Suppressor macrophage treated with lipopolysaccharide for 1 hour (primary cell): ENCODE data around the gene UBE2F.
A peak's percentile ranks its signal among the peaks of the same experiment; 100 is the strongest.
"Not testable (repeated sequence)": the region's sequence is repeated elsewhere in the genome, so short reads cannot be mapped to it uniquely, and the experiment has no call there.

Source experiments
- DNase-seq, 3 donors: peaks; one replicate each; pipeline ENCODE4 v3.0.0-alpha.2; 2020 to 2022

UBE2F gene

DNA sequence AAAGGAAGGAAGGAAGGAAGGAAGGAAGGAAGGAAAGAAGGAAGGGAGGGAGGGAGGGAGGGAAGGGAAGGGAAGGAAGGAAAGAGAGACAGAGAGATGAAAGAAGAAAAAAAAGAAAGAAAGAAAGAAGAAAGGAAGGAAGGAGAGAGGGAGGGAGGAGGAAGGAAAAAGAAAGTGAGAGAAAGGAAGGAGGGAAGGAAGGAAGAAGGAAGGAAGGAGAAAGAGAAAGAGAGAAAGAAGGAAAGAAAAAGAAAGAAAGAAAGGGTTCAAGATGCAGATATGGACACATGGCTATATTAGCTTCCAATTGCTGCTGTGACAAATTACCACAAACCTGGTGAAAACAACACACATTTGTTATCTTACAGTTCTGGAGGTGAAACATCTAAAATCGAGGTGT, 20.4 kb upstream of the UBE2F start:
- no peak for DNase-seq

GRCh38 chr2:237951354-237951753, 15.5 kb upstream of the UBE2F start:
- DNase-seq = not testable (repeated sequence)

DNA sequence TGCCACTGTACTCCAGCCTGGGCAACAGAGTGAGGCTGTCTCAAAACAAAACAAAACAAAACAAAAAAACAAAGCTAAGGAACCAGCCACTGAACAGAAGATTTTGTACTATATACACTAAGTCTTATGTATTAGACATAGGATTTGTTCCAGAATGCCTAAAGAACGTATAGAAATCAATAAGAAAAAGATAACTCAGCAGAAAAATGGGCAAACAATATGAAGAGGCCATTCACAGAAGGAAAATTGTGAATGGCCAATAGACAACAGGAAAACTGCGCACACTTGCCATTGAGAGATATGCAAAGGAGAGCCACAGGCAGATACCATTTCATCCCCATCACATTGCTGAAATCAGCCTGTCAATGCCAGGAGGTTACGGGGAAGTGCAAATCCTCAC, 14.9 kb upstream of the UBE2F start:
- DNase-seq = no peak

DNA sequence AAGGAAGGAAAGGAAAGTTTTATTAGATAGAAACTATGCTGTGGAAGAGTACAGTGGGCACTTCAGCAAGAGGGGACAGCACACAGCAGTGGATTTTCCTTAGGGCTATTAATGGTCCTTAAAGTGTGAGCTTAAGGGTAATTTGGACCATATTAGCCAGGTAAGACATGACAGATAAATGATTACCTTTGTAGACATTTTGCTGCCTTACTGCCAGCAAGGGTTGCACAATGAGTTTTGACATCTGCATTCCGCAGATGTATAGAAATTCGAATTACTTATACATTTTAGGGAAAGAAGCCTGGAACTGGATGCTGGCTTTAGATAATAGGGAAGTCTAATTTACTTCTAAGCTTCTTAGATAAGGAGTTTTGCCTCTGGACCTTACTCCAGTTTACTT, 14.0 kb upstream of the UBE2F start:
- DNase-seq = no peak

- DNase-seq = peak in 2 of 3 donors; percentile 15 to 16
These were observed 11.0 kb upstream of the UBE2F start for GRCh38 chr2:237955640-237956401.

DNA sequence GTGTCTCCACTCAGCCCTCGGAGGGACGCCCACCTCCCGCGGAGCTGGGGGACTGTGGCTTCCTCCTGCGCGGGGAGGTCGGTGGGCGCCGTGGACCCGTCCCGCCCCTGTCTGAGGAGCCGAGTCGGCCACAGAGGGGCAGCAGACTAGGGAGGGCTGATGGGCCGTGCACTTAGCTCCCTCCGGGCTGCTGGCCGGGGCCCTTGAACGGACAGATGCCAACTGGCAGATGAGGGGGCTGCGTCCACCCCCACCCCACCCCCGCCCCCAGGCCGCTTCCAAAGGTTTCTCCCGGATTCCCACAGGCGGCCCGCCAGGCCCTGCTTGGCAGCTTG, 10.4 kb upstream of the UBE2F start:
- DNase-seq = no peak

DNA sequence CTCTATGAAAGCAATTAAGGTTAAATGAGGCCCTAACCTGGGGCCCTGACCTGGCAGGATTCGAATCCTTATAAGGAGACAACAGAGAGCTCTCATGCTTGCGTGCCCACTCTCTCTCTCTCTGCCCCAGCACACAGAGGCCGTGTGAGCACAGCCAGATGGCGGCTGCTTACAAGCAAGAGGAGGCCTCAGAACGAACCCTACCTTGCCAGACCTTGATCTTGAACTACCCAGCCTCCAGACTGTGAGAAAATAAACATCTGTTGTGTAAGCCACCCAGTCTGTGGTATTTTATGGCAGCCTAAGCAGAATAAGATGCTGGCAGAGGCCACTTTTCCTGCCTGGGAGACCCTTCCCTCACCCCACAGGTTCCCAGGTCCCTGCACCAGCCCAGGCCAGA, 5.2 kb upstream of the UBE2F start:
- DNase-seq = no peak

DNA sequence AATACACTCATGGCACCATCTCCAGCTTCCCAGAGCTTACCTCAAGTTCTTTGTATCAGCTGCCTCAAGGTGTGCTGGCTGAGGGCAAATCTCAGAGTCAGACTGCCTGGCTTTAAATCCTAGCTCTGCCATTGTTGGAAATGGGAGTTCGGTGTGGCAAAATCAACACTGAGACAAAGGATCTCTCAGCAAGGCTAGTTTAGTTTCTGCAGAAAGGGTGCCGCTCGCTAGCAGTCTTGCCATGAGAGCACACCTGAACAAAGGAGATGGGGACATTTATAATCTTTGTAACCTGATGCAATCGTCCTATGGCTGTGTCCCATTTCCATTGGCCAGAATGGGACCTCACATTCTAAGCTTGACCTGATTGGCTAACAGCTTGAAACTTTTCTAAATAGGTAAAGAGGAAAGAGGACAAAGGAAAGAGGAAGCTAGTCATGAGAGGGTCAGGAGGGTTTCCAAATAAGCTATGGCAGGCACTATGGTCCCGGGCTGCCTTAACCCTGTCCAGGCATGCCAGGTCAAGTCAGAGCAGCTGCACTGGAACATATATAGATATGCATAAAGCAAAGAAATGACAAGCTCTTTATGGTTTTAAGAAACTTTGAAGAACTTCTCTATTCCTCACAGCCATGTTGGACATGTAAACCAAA, 4.3 kb upstream of the UBE2F start:
- DNase-seq = no peak

- not testable (repeated sequence) for DNase-seq
These were observed 3.3 kb upstream of the UBE2F start for GRCh38 chr2:237963490-237963991.

DNA sequence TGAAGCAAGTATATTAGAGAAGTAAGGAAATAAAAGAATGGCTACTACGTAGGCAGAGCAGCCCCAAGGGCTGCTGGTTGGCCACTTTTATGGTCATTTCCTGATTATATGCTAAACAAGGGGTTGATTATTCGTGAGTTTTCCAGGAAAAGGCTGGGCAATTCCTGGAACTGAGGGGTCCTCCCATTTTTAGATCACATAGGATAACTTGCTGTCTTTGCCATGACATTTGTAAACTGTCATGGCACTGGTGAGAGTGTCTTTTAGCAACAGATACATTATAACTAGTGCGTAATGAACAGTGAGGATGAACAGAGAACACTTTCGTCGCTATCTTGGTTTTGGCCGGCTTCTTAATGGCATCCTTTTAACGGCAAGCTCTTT, 2.6 kb upstream of the UBE2F start:
- no peak for DNase-seq

DNA sequence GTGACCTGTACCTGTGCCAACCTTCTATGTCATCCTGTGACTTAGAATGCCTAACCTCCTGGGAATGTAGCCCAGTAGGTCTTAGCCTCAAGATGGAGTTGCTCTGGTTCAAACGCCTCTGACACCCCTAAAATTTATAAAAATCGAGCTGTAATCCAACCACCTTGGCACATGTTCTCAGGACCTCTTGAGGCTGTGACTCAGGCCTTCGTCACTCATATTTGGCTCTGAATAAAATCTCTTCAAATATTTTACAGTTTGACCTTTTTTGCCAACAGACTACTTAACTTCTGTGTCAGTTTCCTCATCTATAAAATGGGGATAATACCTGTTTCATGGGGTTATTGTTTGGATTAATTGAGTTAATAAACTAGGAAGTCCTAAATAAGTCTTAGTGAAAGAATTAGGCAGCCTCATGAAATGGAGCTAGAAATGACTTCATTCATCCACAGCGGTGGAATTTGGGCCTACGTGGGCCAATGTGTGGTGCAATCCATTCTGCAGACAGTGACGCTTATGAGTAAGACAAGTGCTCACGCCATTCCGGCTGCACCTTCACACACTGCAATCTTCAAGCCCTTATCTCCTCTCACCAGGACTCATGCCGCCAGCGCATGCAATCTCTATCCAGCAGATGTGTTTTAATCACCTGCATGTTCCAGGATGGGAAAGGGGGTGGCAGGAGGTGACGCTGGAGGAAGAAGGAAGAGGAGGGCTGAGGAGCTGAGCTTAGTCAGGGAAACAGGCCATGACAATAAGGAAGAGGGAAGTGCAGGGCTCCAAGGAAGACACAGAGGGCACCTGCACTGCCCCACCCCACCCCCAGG, 2.0 kb upstream of the UBE2F start:
- no peak for DNase-seq

- DNase-seq = not testable (repeated sequence)
These were observed 970 bp upstream of the UBE2F start for GRCh38 chr2:237965844-237966243.

DNA sequence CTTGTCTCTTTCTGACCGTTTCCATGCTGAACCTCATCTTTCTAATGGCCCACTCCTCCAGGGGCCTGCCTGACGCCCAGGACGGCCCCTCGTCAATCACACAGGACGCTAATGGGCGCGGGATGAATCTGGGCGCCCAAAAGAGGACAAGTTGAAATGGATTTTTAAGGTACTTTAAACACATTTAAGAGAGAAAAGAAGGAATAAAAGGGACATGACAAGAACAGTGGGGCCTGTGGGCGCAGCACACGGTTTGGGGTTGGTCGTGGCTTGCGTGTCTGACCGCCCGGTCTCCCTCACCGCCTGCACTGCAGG, 607 bp upstream of the UBE2F start:
- no peak for DNase-seq

DNA sequence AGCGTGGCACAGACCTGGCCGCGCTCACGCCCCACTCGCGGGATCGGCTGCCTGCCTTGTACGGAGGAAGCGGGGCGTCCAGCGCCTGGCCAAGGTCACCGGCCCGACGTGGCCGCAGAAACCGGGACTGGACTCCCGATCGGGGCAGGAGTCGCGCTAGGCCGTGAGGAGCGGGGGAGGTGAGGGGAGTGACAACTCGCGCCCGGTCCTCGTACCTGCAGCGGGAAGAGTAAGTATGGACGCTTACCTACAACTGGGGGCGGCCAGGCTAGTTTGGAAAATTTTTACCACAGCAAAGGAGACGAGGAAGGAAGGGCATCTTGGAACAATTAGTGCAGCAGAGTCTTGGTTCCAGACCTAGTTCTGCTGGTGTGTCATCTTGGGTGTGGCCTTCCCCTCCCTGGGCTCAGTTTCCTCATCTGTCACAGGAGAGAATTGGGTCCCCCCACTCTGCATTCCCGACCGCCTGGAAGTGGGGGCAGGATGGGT, 693 bp downstream of the UBE2F start:
- DNase-seq = peak; percentile 33 to 49 (median 45)

- peak; percentile 88 to 97 (median 92) for DNase-seq
These were observed 1.4 kb downstream of the UBE2F start for GRCh38 chr2:237968048-237968862.

GRCh38 chr2:237971661-237972060, 4.8 kb downstream of the UBE2F start:
- no peak for DNase-seq

DNA sequence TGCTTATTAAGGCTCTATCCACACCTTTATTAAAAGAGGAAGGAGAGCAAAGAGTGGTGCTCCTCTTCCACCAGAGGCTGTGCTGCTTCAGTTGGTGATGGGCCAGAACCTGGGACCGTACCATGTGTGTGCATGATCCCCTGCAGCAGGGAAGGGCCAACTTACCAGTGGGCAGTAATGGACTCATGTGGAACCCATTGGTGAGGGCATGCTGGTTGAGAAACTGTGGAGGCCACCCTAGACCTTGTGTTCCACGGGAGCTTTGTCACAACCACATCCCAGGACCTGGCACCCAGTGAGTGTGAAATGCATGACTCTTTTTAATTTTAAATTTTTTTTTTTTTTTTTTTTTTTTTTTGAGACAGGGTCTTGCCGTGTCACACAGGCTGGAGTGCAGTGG, 5.4 kb downstream of the UBE2F start:
- no peak for DNase-seq

GRCh38 chr2:237972936-237973335, 6.1 kb downstream of the UBE2F start:
- no peak for DNase-seq

- no peak for DNase-seq
These were observed 10.6 kb downstream of the UBE2F start for GRCh38 chr2:237977380-237977779.

DNA sequence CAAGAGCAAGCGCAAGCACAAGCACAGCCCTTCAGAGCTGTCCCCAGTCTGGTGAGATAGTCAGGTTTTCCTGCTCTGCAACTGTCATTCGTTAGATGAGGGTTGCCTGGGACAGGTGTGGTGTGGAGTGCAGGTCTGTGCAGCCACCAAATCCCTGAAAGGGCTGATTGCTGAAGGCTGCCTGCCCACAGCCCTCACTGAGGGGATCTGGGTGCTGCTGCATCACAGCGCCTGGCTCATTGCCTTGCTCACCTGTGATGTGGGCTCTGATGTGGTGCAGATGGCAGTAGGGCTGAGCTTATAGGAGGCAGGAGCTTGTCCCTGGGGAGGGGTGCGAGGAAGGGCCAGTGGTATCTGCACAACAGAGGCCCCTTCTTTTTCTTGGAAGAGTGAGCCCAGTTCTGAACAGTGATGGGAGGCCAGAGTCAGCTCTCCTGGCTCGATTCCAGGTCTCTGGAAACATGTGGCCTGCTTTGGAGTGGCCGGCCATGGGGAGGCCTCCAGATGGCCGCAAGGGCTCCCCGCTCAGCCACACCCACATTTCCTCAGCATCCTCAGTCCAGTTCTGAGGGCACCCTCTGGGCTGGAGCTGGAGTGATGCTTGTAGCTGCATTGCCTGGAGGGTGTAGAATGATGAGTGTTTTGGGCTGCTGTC, 11.4 kb downstream of the UBE2F start:
- DNase-seq = no peak

DNA sequence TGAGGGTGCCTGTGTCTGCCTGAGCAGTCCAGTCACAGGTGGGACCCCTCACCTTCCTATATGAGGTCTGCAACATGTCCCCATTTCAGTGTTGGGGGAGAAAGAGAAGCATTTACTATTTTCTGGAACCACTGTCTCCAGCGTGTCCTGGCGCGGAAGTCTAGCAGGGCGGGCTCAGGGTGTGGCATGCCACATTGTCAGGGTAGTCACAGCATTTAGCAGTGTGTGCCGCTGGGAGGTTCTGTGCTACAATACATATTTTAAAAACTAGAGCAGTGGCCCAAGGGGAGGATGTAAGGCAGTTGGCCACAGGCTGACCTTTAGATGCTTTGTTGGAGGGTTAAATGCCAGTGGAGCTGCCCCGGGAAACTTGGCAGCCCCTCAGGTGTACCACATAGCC, 12.5 kb downstream of the UBE2F start:
- DNase-seq = no peak

- DNase-seq = no peak
These were observed 13.3 kb downstream of the UBE2F start for GRCh38 chr2:237980087-237980486.
